GM19467 (cell line): ENCODE data around the gene TACC2.

Experiments used
- ATAC-seq: cut with Tn5 transposase; IDR thresholded peaks from one replicate; pipeline ENCODE4 v1.9.1; 2021; ENCODE audit warnings: mild to moderate bottlenecking, moderate library complexity; ENCODE audit not compliant: unreplicated experiment

Gene TACC2

DNA sequence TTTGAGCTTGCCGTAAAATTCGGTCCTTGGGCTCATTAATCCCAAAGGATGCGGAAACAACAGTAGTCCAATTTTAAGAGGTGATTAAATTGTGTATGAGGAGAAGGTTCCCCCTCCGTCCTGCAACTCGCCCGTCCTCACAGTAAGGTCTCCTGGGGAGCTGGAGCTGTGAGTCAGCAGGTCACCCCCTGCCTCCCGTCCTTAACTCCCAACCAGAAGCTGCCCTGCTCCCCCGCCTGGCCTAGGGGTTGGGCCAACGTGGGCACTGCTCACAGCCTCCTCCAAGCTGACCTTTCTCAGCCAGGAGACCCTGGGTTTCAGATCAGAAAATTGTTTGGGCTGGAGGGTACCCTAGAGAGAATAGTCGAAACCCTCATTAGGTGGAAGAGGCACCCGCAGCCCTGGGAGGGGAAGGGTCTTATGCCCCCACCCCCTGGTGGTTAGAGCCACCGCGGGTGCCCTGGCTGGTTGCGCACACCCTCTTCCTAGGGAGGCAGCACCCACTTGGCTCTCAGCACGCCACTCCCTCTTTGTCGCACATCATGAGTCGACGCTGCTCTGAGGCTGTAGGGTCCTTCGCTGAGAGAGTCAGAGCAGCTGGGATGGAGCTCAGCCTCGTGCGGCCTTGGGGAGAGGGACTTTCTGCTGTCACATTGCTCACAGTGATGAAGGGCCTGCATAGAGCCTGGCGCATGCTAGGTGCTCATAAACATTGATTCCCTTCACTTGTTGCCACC, 131.2 kb downstream of the TACC2 start:
- no peak for ATAC-seq

GRCh38 chr10:122121059-122121458, 132.1 kb downstream of the TACC2 start:
- no peak for ATAC-seq

DNA sequence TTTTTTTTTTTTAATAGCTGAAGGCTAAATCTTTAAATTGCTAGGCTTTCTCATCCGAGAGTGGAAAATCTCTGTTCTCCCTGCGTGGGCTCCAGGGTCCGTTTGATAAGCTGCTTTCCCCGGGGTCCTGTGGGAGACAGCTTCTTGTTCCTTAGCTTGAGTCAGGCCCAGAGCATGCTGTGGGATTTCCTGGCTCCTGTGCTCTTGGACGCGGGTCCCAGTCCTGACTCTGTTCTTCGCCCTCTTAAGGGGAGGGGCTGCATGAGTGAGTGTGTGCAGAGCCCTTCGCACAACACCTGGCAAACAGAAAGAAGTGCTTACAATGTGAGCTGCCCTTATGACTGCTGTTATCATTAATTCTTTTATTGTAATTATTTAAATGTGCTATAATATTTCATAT, 133.5 kb downstream of the TACC2 start:
- no peak for ATAC-seq

DNA sequence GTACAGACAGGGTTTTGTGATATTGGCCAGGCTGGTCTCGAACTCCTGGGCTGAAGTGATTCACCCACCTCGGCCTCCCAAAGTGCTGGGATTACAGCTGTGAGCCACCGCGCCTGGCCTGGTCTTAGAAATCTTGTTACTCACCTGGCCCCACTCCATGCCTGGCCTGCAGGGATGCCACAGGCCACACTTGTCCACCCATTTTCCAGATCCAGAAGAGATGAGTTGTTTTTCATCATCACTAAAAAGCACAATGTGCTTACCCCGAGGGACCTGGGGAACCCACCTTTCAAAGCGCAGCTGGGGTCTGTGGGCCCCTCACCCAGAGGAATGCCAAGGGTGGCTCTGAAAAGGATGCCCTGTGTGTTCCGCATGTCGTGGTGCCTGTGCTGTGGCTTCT, 134.2 kb downstream of the TACC2 start:
- ATAC-seq: no peak

DNA sequence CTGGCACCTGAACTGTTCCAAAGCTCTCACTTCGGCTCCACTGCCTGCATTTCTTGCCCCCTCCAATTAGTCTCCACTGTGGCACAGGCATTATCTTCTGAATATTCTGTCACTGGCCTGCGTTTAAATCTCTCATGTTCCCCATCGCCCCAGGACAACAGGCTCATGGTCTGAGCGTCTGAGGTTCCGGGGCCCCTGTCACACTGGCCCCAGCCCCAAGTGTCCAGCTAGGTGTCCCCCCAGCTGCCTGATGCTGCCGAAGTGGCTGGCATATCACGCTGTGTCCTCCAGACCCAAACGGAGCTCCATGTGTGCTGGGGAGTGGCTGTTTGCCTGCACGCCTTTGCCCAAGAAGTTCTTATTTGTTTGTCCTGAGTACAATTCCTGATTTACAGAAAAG, 135.4 kb downstream of the TACC2 start:
- ATAC-seq: no peak

DNA sequence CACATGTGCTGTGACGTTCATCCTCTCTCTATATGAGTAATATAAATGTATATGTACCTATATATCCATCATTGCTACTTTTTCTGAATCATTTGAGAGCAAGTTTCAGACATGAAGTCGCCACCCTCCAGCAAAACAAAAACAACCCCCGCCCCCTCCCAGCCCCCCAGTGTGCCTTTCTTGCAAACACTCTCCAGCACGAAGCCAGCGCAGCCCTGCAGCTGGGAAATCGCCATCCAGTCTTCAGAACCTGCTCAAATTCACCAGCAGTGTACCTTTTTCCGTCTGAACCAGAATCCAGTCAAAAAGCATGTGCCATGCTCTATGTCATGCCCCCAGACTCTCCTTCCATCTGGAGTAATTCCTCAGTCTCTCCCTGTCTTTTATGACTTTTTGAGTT, 135.8 kb downstream of the TACC2 start:
- ATAC-seq: no peak

DNA sequence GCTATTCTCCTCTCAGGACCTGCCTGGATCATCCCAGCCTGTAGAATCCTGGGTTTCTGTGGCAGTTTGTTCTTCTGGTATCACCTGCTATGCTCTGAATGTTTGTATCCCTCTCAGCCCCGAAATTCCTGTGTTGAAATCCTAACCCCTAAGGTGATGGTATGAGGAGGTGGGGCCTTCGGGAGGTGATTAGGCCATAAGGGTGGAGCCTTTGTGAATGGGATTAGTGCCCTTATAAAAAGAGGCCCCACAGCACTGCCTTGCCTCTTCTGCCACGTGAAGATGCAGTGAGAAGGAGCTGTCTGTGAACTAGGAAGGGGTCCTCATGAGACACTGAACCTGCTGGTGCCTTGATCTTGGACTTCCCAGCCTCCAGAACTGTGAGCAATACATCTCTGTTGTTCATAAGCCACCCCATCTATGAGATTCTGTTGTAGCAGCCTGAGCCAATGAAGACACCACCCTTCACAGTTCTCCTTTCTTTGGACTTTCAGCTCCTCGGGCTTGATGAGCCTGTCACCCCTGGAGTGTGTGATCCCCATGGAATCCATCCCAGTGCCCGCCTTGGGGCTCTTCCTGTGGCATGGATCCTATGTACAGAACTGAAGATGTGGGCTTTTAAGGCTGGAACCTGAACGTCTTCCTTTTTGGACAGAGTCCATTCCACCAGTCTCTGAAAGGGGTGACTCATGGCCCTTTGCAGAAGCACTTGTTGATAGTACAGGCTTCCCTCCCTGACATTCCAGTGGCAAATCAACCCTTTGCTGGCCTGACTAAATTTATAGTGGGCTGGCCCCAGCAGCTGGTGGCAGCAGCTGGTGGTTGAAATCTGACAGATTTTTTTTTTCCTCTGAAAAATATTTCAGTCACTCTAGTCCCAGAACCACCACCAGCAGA, 138.0 kb downstream of the TACC2 start:
- no peak for ATAC-seq

DNA sequence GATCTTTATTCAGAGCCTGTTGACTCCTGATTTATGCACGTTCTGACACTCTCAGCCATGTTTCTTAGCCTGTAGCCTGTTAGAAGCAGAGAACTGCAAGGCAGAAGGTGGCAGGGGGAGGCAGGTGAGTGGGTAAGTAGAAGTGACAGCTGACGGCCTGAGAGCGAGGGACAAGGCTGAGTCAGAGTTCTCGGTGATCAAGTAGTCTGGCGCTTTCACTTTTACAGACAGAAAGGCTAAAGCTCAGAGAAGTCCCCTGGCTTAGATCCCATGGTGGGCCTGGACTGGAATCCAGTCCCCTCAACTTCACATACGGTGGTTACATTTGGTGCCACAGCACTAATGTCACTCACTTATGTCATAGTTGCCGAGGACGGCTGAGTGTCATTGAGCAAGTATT, 139.0 kb downstream of the TACC2 start:
- no peak for ATAC-seq

DNA sequence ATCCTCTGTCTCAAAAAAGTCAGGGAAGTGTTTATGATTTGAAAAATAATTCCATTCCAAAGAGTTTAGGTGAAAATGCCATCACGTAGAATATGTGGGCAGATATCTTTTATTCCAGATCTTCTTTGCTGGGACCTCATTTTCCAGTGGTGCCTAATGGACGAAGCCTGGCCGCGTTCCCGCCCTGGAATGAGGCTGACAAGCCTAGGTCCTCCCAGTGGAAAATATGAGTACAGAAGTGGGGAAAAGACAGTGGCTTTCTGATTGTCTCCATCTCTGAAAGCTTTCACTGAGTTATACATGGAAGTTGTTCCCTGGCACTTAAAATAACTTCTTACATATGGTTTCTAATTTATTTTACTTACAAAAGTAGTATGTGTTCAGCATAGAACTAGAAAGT, 139.4 kb downstream of the TACC2 start:
- ATAC-seq: no peak

DNA sequence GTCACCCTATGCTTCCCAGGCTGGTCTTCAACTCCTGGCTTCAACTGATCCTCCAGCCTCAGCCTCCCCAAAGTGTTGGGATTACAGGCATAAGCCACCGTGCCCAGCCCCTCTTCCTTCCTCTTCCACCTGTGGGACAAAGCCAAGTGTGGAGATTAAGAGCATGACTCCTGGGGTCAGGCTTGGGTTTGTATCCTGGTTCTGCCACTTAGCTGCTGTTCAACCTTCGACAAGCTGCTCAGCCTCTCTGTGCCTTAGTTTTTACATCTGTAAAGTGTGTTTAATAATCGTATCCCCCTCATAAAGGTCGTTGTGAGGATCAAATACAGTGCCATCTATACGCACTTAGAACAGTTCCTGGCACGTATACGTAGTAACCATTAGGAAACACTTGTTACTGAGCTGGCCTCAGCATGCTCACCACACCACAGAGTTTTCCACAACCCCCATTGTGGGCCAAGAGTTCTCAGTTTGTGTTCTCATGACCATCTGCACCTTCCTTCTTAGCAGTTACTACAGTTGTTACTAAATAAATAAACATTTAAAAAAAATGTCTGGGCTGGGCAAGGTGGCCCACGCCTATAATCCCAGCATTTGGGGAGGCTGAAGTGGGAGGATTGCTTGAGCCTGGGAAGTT, 141.6 kb downstream of the TACC2 start:
- no peak for ATAC-seq

DNA sequence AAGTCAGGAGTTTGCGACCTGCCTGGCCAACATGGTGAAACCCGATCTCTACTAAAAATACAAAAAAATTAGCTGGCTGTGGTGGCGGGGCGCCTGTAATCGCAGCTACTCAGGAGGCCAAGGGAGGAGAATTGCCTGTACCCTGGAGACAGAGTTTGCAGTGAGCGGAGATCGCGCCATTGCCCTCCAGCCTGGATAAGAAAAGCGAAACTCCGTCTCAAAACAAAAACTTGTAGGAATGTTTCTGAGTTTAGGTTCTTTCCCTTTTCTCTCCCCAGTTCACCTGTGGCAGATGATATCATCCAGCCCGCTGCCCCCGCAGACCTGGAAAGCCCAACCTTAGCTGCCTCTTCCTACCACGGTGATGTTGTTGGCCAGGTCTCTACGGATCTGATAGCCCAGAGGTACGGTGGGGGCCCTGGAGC, 143.4 kb downstream of the TACC2 start:
- no peak for ATAC-seq

DNA sequence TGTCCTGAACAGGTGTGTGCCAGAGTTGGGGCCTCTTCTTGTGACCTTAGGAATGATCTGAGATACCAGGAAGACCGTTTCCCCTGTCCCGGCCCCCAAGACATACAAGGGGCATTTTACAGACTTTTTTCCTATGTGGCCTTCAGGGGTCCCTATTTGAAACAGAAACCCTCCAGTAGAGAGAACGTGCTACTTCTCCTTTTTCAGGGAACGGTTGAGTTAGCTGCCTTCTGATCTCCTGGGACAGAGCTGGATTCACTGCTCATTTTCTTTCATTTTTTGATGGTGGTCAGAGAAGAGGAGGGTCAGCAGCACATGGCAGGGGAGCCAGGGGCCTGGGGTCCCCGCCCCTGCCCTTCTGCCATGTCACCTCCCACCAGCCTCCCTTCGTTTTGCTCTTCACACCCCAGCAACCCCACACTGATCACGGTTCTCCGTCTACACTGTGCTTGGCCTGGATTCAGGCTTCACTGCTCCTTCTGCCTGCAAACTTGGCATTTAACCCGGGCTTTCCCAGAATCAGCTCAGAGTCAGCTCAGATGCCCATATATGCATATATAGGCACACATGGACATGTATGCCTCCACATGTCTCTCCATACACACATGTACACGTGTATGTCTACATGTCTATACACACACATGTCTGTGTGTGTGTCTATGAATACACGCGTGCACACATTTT, 144.1 kb downstream of the TACC2 start:
- ATAC-seq: no peak

- ATAC-seq: no peak
Observed at GRCh38 chr10:122135251-122136025, 146.5 kb downstream of the TACC2 start.

- no peak for ATAC-seq
Observed at GRCh38 chr10:122138831-122139625, 150.1 kb downstream of the TACC2 start.

DNA sequence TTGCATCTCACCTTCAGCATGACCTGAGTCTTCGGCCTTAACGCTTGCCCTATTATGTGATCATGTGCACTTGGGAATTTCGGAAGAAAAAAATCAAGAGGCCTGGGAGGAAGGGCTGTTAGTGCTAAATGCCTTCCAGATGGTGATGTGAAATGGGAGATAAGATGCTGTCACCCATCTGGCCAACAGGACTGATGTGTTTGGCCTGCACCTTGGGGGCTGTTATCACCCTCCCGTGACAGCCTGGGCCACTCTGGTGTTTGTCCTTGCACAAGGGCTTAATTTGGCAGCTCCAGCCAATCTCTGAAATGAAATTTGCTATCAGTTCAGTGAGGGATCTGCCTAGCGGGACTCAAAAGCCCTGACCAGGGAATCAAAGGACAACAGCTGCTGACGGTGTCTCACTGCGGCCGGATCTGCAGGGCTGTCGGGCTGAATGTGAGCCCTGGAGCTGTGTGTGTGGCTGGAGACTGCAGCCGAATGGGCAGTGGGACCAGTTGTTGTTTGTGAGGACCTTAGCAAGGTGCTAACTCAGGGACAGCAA, 150.7 kb downstream of the TACC2 start:
- ATAC-seq: no peak

GRCh38 chr10:122140461-122140902, 151.5 kb downstream of the TACC2 start:
- no peak for ATAC-seq

GRCh38 chr10:122140941-122141623, 152.1 kb downstream of the TACC2 start:
- no peak for ATAC-seq

- ATAC-seq: no peak
Observed at GRCh38 chr10:122141821-122142640, 153.1 kb downstream of the TACC2 start.
